GM21529 (cell line): ENCODE data around the gene DGCR2.

Source experiments
- ATAC-seq: cut with Tn5 transposase; IDR thresholded peaks from one replicate; pipeline ENCODE4 v1.9.1; 2021; ENCODE audit not compliant: unreplicated experiment

The DGCR2 gene

GRCh38 chr22:19147195-19147780 is 25.1 kb upstream of the DGCR2 start:
- ATAC-seq = no peak

- no peak for ATAC-seq
These were observed 24.2 kb upstream of the DGCR2 start for GRCh38 chr22:19146215-19146968.

GRCh38 chr22:19143967-19144400 is 21.8 kb upstream of the DGCR2 start:
- no peak for ATAC-seq

- no peak for ATAC-seq
These were observed 21.0 kb upstream of the DGCR2 start for GRCh38 chr22:19143212-19143611.

- no peak for ATAC-seq
These were observed 20.2 kb upstream of the DGCR2 start for GRCh38 chr22:19142394-19142793.

GRCh38 chr22:19139974-19140373 is 17.8 kb upstream of the DGCR2 start:
- ATAC-seq = no peak

GRCh38 chr22:19139001-19139356 is 16.8 kb upstream of the DGCR2 start:
- ATAC-seq = no peak

GRCh38 chr22:19138217-19139000 is 16.2 kb upstream of the DGCR2 start:
- no peak for ATAC-seq

- ATAC-seq = no peak
These were observed 15.4 kb upstream of the DGCR2 start for GRCh38 chr22:19137384-19138216.

GRCh38 chr22:19136915-19137314 is 14.7 kb upstream of the DGCR2 start:
- no peak for ATAC-seq

GRCh38 chr22:19134874-19135273 is 12.7 kb upstream of the DGCR2 start:
- ATAC-seq = no peak

GRCh38 chr22:19134176-19134831 is 12.1 kb upstream of the DGCR2 start:
- no peak for ATAC-seq

GRCh38 chr22:19133561-19133960 is 11.3 kb upstream of the DGCR2 start:
- no peak for ATAC-seq

GRCh38 chr22:19132693-19133400 is 10.6 kb upstream of the DGCR2 start:
- ATAC-seq = no peak

- ATAC-seq = no peak
These were observed 9.9 kb upstream of the DGCR2 start for GRCh38 chr22:19132153-19132552.

- no peak for ATAC-seq
These were observed 9.4 kb upstream of the DGCR2 start for GRCh38 chr22:19131685-19132015.

- no peak for ATAC-seq
These were observed 8.9 kb upstream of the DGCR2 start, which contains the start of gene TSSK2 for GRCh38 chr22:19130959-19131684. TSS of gene TSSK2 (plus strand) at chr22:19131308. CDS start at chr22:19131400, 92 bp downstream.

- no peak for ATAC-seq
These were observed 7.7 kb upstream of the DGCR2 start for GRCh38 chr22:19129871-19130270.

- ATAC-seq = no peak
These were observed 6.9 kb upstream of the DGCR2 start for GRCh38 chr22:19128946-19129727.
